ENCODE measurements around the gene PNPLA4.

Gene PNPLA4

GRCh38 chrX:7927259-7928167 lies at the start of gene PNPLA4:
PNPLA4 (minus strand) TSS chrX:7927413; CDS start chrX:7926119, 1,294 bp downstream.
- no peak for DNase-seq

DNA sequence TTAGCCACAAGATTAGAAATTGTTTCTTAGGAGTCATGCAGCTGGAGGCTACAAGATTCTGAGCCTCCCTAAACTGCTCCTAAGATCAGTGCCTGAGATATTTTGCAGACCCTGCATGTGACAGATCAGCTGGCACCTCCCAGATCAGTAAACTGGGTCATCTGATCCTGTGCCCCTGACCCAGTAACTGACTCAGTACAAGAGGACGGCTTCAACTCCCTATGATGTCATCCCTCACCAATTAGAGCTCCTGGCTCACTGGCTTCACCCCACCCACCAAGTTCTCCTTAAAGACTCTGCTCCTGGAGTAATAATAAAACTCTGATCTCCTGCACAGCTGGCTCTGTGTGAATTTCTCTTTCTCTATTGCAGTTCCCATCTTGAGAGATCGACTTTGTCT lies 45.4 kb upstream of the PNPLA4 start:
- no peak for DNase-seq

DNA sequence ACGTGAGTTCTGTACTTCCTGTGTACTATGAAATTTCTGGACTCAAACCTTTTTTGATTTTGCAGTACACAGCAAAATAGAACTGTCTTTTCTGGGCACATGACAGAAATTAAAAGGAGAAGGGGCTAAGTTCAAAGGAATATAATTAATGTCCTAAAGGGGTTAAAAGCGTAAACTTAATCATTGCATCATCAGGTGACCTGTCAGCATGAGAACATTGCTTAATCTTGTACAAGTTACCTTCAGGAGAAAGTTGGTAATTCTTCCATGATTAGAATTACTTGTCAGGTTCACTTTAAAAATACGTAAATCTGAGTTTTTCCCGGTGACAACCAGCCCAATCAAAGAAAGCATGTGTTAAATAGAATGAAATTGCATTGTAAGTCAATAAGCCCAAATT lies 43.2 kb upstream of the PNPLA4 start:
- no peak for DNase-seq

DNA sequence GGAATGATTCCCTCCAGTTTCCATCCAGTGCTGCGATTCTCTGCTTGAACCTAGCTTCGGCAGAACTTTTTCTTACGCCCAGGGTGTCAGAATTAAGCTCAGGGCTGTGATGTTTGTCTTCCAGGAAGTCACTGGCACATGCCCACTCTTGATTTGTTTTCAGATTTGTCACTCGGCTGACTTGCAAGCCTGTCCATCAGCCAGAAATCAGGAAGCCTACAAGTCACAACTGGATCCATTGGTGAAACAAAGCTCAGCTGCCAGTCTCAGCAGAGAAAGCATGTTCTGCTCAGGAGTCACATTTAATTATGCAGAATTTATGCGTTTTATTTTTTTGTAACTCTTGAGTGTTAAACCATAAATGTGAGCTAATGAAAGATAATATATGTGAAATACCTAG lies 38.2 kb upstream of the PNPLA4 start:
- no peak for DNase-seq

GRCh38 chrX:7960246-7960645 lies 33.0 kb upstream of the PNPLA4 start:
- no peak for DNase-seq

DNA sequence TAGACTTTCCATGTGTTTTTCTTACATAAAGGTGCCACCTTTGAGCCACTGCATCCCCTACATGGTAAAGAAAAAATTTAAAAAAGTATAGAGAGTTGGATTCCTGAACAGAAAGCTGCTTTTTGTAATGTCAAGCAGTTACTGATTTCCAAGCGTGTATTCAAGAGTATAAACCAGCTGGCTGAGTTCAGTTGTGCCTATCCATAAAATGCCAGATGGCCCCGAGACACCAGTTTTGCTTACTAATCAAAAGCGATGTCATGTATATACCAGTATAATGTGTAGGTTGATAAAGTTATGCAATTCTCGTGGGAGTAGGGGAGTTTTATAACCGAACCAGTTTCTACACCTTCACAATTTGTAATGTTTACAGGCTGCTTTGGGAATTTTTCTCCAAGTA lies 26.2 kb upstream of the PNPLA4 start:
- no peak for DNase-seq

DNA sequence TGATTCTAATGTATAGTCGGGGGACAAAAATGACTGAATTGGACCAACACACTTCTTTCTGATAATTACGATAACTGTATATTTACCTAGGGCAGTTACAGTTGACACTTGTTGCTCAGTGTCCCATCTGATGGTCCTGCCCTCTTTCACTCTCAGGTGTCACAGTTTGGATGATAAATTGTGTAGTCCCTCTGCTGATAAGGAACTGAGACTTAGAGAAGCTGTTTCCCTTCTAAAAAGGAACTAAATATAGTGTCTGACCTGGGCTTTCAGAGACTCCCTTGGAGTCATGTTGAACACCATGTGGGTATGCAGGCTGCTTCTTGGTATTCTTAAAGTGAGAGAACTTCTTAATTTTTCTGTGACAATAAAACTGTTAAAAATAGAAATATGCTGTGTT lies 23.7 kb upstream of the PNPLA4 start:
- DNase-seq: no peak

GRCh38 chrX:7948483-7948882 lies 21.3 kb upstream of the PNPLA4 start:
- no peak for DNase-seq

- no peak for DNase-seq
Measured at GRCh38 chrX:7946960-7947359, 19.7 kb upstream of the PNPLA4 start.

DNA sequence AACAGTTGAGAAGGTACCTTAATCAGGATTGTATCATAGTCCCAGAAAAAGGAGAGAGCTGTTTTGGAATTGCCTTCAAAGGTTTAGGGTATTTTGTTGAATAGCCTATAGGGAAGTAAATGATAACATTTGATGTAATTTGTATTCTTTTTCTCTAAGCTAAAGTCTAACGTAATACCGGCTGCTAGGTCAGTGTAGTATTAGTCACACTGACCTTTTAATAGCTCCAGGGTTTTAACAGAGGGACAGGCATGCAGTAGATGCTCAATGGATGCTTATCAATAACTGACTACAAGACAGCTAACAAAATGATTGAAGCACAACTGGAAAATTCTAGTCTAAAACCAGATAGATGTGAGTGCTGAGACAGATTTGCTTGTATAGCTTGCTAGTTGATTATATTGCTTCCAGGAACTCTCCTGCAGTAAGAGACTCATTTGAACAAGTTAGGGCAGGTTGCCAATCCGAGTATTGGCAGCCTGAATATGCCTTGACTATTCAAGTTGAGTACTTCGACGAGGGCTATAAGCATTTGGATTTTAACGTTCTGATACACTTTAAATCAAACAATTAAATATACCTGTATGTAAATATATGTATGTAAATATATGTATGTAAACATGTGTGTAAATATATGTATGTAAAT lies 16.5 kb upstream of the PNPLA4 start:
- DNase-seq: no peak

GRCh38 chrX:7941390-7942042 lies 14.3 kb upstream of the PNPLA4 start:
- DNase-seq: no peak

GRCh38 chrX:7934026-7934425 lies 6.8 kb upstream of the PNPLA4 start:
- no peak for DNase-seq

DNA sequence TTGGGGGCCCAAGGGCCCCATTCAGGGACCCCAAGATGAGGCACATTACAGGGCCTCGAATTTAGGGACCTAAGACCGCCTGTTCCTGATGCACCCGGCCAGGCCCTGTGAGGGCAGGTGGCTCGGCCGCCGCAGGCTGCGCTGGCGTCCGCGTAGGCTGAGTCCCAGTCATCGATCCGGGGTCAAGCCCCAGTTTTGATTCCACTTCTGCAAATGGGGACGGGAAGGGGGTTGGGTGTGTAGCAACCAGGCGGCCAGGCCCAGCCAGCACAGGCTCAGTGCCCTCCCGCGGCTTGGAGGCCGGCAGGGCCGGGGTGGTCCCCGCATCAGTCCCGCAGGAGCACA lies 327 bp downstream of the PNPLA4 start:
- no peak for DNase-seq

- DNase-seq: no peak
Measured at GRCh38 chrX:7926501-7926900, 712 bp downstream of the PNPLA4 start.

DNA sequence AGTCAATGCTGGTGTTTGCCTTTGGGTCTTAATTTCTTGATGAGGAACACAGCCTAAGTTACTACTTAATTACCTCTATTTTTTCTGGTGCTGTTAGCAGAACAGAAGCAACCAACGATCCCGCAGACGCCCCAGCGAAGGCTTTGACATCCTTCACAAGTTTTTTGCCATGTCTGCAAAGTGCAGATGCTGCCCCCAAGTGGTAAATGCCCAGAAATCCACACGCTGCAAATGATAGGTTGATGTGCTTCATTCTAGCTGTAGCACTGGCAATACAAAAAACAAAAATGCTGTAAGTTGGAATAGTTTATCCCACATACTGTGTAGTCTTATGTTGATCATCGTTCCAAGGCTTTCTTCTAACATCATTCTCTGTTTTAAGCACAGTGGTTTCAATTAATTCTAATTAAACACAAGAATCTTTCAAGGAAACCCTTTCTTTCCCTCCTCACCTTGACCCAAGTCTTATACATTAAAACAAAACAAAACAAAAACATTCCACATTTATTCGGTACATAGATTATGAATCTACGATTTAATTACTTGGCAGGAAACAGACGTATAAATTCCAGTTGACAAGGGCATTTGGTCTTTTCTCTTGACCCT lies 1.2 kb downstream of the PNPLA4 start:
- no peak for DNase-seq

- DNase-seq: no peak
Measured at GRCh38 chrX:7921750-7922149, 5.5 kb downstream of the PNPLA4 start.

GRCh38 chrX:7908821-7909220 lies 18.4 kb downstream of the PNPLA4 start:
- no peak for DNase-seq

DNA sequence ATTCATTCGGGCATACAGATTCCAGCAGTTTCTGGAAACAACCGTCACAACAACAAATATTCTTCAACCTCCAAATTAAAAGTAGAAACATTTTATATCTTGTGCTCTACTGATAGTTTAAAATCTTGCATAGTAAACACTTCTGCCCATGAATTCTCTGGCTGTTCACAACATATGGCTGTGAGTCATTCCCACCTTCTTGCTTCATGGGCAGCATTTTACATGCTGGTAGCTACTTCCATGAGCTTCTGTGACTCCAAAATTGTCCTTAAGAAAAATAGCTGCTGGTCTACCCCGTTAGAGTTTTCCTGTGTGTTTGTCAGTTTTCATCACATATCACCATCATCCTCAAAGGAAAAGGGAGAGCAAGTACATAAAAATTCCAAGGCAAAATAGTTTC lies 22.7 kb downstream of the PNPLA4 start:
- DNase-seq: no peak

GRCh38 chrX:7891928-7892327 lies 35.3 kb downstream of the PNPLA4 start:
- DNase-seq: no peak

GRCh38 chrX:7889680-7890079 lies 37.5 kb downstream of the PNPLA4 start:
- DNase-seq: no peak

DNA sequence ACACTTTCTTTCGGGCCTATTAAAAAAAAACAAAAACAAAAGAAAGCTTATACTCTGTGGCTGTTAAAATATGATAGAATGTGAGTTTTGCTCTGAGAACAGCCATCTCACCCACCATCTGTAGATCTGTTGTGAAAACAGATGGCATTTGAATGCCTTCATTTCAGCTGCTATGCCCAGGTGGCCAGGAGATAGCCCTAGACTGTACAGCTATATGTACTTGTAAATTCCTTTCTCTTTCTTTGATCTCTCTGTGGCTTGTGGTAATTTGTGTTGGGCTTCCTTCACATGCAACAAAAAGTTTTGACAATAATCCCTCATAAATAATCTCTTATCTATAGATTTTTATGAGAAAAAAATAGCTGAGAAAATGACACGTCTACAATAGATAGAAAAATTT lies 38.1 kb downstream of the PNPLA4 start:
- DNase-seq: no peak

GRCh38 chrX:7876957-7877356 lies 50.3 kb downstream of the PNPLA4 start:
- DNase-seq: no peak

- DNase-seq: no peak
Measured at GRCh38 chrX:7872042-7872441, 55.2 kb downstream of the PNPLA4 start.

- DNase-seq: no peak
Measured at GRCh38 chrX:7852166-7852565, 75.0 kb downstream of the PNPLA4 start.

All from NCI-H187 treated with DMSO at 0.1 percent for 48 hours (cell line).